GM21360 (cell line): Measurements from ENCODE around the gene RBM18.

Experiments used
- ATAC-seq: cut with Tn5 transposase; IDR thresholded peaks from one replicate; pipeline ENCODE4 v1.9.1; 2021; ENCODE audit warnings: mild to moderate bottlenecking, moderate library complexity; ENCODE audit not compliant: unreplicated experiment

RBM18 gene

DNA sequence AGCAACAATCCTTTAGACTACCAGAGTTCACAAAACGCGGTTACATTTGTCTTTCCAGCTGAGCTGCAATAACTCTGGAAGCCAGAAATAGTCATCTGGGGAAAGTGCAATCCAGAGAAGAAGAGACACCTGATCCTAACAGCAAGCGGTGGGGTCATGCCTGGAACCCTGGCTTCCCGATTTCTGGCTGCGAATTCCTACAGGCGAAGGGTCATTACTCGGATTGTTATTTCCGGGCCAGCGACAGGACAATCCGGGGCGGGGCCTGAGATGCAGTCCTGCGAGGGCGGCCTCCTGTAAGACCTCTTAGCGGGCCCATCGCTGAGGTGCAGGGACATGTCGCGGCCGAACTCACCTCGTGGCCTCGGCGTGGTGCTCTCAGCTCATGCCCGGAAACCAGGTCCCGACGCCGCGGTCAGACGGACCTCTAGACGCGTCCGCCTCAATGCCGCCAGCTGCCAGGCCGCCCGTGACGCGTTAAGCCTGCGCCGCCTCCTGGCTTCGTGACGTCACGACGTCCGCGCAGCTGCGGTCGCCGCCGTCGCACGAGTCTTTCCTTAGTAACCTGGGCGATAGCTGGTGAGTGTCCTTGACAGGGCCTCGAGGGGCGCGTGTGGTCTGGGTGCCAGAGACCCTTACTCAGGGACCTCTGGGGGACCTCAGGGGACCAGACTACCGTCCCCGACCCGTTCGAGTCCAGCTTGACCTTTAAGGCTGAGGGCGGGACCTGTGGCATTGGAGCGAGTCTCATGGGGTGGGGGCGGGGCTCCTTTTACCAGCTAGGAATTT, at the start of gene RBM18, which contains the start of gene MRRF:
RBM18 (minus strand) TSS at position 481 of the 789 bp plus-strand sequence. CDS start 3,348 bp downstream, outside the sequence.
MRRF (plus strand) TSS at position 523 of the 789 bp plus-strand sequence. CDS start 6,010 bp downstream, outside the sequence.
- ATAC-seq, result peak; percentile 83

DNA sequence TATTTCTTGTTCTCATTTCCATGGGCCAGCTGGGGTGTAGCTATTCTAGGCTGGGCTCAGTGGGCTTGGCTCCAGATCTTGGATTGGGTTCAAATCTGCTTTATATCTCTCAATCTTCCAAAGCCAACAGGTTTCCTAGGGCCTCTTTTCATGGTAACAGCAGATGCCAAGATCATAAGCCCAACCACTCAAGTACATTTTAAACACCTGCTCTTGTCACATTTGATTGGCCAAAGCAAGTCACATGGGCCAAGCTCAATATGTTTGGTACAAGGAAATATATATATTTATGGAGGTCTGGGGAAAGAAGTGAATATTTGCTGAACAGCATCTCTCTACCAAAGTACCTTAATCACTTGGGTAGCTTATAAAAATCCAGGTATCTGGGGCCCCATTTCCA, 49.5 kb upstream of the RBM18 start:
- no peak for ATAC-seq

GRCh38 chr9:122309861-122310260, 45.2 kb upstream of the RBM18 start:
- ATAC-seq, result no peak

DNA sequence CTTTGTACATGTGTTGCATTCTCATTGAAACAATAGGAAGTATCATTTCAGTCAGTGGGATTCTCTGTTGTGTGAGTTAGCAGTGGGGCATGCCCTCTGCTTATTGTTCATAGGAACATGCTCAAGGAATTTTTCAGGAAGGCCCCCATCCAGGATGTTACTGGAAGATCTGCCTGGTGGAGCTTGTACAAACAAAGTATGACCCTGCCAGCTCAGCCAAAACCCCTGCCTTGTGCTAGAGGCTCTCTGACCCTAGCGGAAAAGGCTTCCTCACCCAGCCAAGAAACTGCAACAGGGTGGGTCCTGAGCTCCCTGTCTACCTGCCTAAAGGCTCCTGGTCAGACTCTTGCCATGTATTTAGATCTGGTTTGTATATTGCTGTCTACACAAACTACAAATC, 43.3 kb upstream of the RBM18 start:
- ATAC-seq, result no peak

GRCh38 chr9:122307061-122307460, 42.4 kb upstream of the RBM18 start:
- ATAC-seq, result no peak

DNA sequence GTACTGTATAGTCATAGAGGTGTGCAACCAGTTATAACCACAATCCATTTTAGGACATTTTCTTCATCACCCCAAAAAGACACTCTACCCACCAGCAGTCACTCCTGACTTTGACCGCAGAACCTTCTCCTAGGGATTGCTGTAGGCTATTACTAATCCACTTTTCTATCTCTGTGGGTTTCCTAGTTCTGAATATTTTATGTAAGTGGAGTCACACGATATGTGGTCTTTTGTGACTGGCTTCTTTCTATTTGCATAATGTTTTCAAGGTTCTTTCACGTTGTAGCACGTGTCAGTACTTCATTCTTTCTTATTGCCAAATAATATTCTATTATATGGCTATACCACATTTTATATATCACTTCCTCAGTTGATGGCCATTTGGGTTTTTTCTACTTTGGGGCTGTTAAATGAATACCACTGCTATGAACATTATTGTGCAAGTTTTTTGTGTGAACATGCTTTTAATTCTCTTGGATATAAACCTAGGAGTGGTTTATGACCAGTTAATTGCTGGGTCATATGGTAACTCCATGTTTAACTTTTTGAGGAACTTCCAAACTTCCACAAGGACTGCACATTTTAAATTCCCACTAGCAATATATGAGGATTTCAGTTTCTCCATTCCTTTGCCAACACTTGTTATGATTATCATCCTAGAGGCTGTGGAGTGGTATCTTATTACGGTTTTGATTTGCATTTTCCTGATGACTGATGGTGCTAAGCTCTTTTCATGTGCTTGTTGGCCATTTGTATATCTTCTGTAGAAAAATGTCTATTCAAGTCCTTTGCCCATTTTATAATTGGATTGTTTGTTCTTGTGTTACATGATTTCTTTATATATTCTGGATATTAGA, 37.8 kb upstream of the RBM18 start:
- no peak for ATAC-seq

DNA sequence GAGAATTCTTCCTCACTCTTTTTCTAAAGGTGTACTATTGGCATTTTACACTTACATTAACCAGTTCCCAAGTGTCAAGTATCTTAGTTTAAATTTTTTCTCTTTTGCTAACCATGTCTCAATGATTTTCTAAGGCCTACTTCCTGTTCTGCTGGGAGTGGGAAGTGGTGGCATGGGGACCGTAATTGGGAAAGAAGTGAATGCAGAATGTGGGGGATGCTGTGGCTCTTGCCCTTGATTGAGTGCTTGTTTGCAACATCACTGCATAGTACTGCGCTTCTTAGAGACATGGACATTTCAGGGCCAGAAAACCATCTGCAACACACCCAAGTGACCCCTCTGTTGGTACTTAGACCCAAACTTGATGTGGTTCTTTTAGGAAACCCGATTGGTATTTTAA, 32.9 kb upstream of the RBM18 start:
- no peak for ATAC-seq

- ATAC-seq, result no peak
Observed at GRCh38 chr9:122294531-122294930, 29.9 kb upstream of the RBM18 start.

- ATAC-seq, result no peak
Observed at GRCh38 chr9:122291458-122291857, 26.8 kb upstream of the RBM18 start.

DNA sequence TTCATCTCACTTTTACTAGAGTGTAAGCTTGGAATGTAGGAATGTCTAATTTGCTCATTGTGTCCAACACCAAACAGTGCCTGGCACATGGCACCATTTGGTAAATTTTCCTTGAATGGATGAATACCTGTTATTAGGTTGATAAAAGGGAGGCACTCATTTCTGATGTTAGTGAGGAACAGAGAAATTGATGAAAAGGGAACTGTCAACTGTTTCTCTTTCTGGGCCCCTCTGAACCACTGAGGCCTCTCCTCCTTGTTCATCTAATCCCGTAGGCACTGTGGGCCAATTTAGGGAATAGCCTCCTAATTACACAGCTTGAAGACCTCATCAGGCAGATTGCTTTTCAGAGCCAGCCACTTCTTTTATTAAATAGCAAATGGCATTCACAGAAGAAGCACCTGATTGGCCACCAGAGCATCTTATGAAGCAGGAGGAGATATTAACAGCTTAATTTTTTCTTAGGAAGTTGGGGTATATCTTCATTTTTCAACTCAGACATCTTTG, 22.6 kb upstream of the RBM18 start:
- ATAC-seq, result no peak

DNA sequence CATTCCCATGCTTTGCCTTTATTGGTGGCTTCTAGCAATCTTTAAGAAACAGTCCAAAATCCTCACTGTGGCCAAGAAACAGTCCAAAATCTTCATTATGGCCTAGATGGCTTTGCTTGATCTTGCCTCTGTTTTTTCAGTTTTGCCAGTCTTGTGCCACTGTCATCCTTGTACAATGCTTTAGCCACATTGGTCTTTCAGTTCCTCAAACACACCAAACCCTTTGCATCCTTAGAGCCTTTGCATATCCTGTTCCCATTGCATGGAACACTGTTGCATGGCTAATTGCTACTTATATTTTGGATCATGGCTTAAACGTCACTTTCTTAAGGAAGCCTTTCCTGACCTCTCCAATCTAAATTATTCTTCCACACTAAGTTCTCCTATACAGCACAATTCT, 22.1 kb upstream of the RBM18 start:
- no peak for ATAC-seq

- no peak for ATAC-seq
Observed at GRCh38 chr9:122281368-122281767, 16.7 kb upstream of the RBM18 start.

GRCh38 chr9:122277285-122277897, 12.8 kb upstream of the RBM18 start:
- no peak for ATAC-seq

GRCh38 chr9:122276096-122276495, 11.5 kb upstream of the RBM18 start:
- ATAC-seq, result no peak

DNA sequence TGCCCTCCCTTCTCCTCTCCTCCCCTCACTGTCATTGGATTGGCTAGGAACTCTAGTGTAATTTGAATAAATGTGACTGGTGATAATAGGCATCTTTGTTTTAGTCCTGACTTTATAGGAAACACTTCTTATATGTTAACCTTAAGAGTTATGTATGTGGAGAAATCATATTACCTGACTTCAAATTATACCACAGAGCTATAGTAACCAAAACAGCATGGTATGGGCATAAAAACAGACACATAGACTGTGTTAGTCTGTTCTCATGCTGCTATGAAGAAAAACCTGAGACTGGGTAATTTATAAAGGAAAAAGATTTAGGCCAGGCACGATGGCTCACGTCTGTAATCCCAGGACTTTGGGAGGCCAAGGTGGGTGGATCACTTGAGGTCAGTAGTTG, 9.4 kb upstream of the RBM18 start:
- no peak for ATAC-seq

DNA sequence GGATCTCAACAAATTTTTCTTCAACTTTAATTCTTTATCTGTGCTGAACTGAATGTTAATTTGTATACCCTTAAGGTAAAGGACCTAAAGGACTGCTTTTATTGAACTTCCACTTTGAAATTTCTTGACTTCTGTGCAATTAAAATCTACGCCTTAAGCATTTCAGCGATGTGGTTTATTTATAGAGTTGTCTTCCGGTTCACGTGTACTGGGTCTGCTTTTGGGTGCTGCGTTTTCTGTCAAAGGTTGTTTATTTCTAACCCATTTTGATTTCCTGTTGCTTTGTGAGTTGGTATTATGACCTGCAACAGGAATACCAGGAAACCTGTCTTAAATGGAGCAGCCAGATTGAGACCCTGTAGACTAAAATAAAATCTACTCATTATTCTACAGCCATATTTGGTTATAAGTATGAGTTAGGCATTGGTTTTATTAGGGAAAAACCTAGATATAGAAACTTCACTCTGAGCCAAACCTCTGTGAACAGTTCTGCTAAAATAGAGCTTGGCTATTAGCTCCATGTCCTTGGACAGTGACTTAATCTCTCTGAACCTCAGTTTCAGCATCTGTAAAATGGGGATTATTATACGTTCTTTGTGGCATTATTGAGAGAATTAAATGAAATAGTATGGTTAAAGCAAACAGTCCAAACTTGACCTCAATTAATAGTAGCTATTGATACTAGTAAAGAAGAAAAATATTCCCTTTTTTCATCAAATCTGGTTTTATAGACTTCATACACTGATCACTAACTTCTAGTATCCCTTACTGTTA, 3.6 kb upstream of the RBM18 start:
- no peak for ATAC-seq

- peak; percentile 25 for ATAC-seq
Observed at GRCh38 chr9:122265149-122265915, 692 bp upstream of the RBM18 start.

DNA sequence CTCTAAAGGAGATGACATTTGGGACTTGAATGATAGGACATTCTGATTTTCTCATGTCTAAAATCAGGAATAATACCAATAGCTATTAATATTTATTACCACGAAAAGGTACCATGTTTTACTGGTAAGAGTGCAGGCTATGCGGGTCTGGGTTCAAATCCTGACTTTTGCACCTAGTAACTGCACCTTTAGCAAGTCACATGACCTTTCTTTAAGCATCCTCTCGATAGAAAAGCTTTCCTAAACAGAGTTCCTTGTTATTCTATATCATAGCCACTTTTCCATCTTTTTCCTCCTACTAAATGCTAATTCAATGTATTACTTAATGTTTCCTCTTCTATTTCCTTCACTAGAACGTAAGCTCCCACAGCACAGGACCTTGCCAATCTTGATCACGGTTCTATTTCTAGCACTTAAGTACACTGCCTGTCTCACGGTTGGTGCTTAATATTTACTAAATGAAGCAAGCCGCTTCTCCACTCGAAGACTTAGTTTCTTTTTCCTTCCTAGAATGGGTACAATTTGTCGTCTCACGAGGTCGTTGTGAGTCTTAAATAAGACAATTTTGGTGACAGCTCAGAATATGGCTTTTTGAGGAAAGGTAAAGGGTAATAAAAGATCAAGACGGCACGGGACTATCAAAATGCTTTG, 816 bp downstream of the RBM18 start:
- no peak for ATAC-seq

DNA sequence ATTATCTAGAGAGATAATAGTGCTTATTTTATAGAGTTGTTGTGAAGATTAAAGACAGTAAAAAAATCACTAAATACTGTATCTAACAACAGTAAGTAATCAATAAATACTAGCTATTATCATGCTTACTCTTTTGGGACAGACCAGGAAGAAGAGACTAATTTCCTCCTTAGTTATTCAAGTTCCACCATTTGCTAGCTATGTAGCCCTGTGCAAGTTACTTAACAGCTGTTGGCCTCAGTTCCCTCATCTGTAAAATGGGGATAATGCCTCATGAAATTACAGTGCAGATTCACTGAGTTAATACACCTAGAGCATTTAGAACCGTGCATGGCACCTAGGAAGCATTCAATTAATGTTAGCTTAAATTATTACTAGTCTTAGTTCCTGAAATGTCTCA, 2.6 kb downstream of the RBM18 start:
- no peak for ATAC-seq
